GM21423 (cell line): Measurements from ENCODE around the gene CD7.
"Not testable (repeated sequence)": the region's sequence is repeated elsewhere in the genome, so short reads cannot be mapped to it uniquely, and the experiment has no call there.

Experiments used
- ATAC-seq: cut with Tn5 transposase; IDR thresholded peaks from one replicate; pipeline ENCODE4 v1.9.1; 2021; ENCODE audit warnings: mild to moderate bottlenecking, moderate library complexity; ENCODE audit not compliant: unreplicated experiment

The CD7 gene

GRCh38 chr17:82347994-82348393, 30.6 kb upstream of the CD7 start:
- ATAC-seq: not testable (repeated sequence)

GRCh38 chr17:82346342-82347300, 29.2 kb upstream of the CD7 start:
- ATAC-seq: no peak

- no peak for ATAC-seq
Measured at GRCh38 chr17:82345151-82345976, 28.0 kb upstream of the CD7 start.

DNA sequence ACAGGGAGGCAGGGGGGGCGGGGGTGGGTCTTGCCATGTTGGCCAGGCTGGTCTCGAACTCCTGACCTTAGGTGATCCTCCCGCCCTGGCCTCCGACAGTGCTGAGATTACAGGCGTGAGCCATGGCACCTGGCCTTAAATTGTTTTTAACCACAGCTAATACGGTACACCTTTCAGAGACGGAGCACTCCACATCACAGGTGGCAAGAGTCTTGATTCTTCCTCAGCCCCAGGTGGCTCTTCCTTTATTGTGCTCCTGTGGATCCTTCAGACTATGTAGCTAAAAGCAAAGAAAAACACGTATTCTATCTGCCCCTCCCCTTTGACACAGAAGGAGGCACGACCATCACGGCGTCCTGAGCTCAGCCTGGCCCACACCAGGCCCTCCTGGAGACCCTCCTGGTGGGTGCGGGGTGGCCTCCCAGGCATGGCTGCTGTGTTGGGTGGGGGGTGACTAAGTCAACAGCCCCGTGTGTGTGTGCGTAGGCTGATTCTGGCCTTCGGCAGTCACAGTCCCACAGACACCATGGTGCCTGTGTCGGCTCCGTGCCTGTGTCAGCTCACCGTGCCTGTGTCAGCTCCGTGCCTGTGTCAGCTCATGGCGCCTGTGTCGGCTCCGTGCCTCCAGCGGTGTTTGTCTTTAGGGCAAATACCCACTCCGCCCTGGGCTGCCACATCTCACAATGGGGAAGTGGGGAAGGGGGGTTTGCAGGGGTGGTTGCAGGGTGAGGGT, 26.9 kb upstream of the CD7 start:
- no peak for ATAC-seq

- no peak for ATAC-seq
Measured at GRCh38 chr17:82343560-82343959, 26.2 kb upstream of the CD7 start.

GRCh38 chr17:82342361-82343079, 25.1 kb upstream of the CD7 start:
- no peak for ATAC-seq

GRCh38 chr17:82339634-82340580, 22.5 kb upstream of the CD7 start:
- ATAC-seq: no peak

DNA sequence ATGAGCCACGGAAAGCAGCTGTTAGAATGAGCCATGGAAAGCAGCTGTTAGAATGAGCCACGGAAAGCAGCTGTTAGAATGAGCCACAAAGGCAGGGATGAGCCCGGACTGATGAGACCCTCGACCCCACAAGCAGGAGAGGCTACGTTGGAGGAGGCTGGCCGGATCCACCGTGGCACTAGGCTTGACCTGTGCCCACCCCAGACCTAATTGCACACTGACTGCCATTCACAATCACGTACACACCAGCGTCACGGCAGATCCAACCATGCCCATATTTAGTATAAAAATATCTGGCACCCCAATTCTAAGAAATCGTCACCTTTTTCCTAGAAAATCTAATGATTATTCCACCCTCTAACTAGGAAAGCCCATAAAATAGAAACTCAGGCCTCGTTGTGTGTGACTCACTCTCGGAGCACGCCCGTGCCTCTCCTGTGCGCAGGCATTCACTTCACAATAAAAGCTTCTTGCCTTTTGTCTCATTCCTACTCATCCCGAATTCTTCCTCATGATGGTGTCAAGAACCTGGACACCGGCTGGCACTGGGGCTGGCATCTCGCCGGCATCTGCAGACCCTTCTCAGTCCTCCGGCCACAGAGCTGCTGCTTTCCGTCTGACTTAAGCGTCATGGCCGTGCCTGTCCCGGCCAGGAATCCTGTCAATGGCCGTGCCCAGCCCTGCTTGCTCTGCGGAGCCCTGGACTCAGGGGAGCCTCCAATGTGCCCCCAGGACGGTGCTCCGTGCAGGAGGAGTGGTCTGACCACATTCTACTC, 21.6 kb upstream of the CD7 start:
- no peak for ATAC-seq

- ATAC-seq: no peak
Measured at GRCh38 chr17:82334622-82335394, 17.4 kb upstream of the CD7 start.

DNA sequence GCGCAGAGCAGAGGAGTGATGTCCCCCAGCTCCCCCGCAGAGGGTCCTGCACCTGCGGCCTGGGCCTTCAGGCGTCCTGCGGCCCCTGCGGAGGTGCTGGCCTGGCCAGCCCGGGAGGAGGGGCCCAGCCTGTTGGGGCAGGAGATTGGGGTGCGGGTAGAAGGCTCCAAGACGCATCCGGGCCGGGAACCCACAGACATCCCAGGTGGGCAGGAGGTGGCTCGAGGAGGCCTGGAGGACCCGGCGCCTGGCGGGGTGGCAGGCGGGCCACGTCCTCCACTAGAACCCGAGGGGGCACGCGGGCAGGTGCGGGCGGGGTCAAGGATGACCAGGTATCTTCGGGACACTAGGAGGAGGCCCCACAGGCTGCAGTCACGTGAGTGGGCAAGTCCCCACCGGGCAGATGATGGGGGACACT, 16.8 kb upstream of the CD7 start:
- ATAC-seq: no peak

- ATAC-seq: no peak
Measured at GRCh38 chr17:82333279-82334171, 16.1 kb upstream of the CD7 start, which contains the start of gene SECTM1. TSS of gene SECTM1 (minus strand) at chr17:82333766. CDS start at chr17:82327240, 6,526 bp downstream.

- ATAC-seq: no peak
Measured at GRCh38 chr17:82332669-82333278, 15.4 kb upstream of the CD7 start.

- ATAC-seq: no peak
Measured at GRCh38 chr17:82331345-82331939, 14.0 kb upstream of the CD7 start.

- no peak for ATAC-seq
Measured at GRCh38 chr17:82330322-82331239, 13.2 kb upstream of the CD7 start.
